ENCODE results near the gene CPN1. TPM values are rescaled to one million over a fixed set of nuclear protein-coding genes. Genes with fewer than 3 reads are reported as not detected.
A peak's percentile ranks its signal among the peaks of the same experiment; 100 is the strongest.
"Not testable (repeated sequence)": the region's sequence is repeated elsewhere in the genome, so short reads cannot be mapped to it uniquely, and the experiment has no call there.

CPN1 gene
- total RNA-seq, 1 experiment from 2014 or later = not detected

- Mint-ChIP-seq H3K4me3 (ENCODE audit: unreplicated experiment) (no peak overlapping the region), H3K4me1 (ENCODE audit: insufficient read depth, unreplicated experiment) (peaks cover 10% of the 10 kb centered on the region), H3K27me3 (ENCODE audit: insufficient read depth, unreplicated experiment) (no peaks in the 10 kb centered on the region), H3K27ac (ENCODE audit: low read depth, unreplicated experiment) (no peak overlapping the region), H3K9me3 (ENCODE audit: unreplicated experiment) (no peaks in the 10 kb centered on the region), H3K36me3 (ENCODE audit: insufficient read depth, unreplicated experiment) (no peaks in the 10 kb centered on the region)
- DNase-seq (ENCODE audit: unreplicated experiment) = no peak
- no TSS peak for BruUV-seq (replicated peaks)
- POLR2A ChIA-PET = interaction anchor here (0.7 to 23.3 kb wide), 4 partner anchors 8 to 360 kb away, joined by 3 to 547 read pairs (median 91); no protein-coding TSS in a partner anchor
- CTCF ChIA-PET = interaction anchor here (0.7 to 1.7 kb wide), 2 partner anchors 11 to 38 kb away, joined by 3 to 4 read pairs; no protein-coding TSS in a partner anchor
- intact Hi-C loops (cut with micrococcal nuclease) = no loop called here
- no peak for TF ChIP-seq CTCF (IDR thresholded peaks at IDR 0.05; ENCODE audit: unreplicated experiment)
These were observed 67.5 kb downstream of the CPN1 start for GRCh38 chr10:100014071-100014762.

GRCh38 chr10:100013621-100014020 lies 68.0 kb downstream of the CPN1 start:
- Mint-ChIP-seq H3K4me1 (ENCODE audit: insufficient read depth, unreplicated experiment) (peaks cover 10% of the 10 kb centered on the region), H3K27me3 (ENCODE audit: insufficient read depth, unreplicated experiment) (no peaks in the 10 kb centered on the region), H3K36me3 (ENCODE audit: insufficient read depth, unreplicated experiment) (no peaks in the 10 kb centered on the region), H3K4me3 (ENCODE audit: unreplicated experiment) (no peak overlapping the region), H3K9me3 (ENCODE audit: unreplicated experiment) (no peaks in the 10 kb centered on the region), H3K27ac (ENCODE audit: low read depth, unreplicated experiment) (no peak overlapping the region)
- ChIA-PET CTCF (interaction anchor here (1.7 kb wide), 1 partner anchor 37 kb away, joined by 4 read pairs; no protein-coding TSS in a partner anchor), POLR2A (interaction anchor here (0.7 to 23.3 kb wide), 5 partner anchors 9 to 360 kb away, joined by 3 to 547 read pairs (median 3); no protein-coding TSS in a partner anchor)
- BruUV-seq (replicated peaks) = no TSS peak
- intact Hi-C loops (cut with micrococcal nuclease) = no loop called here
- no peak for DNase-seq (ENCODE audit: unreplicated experiment)
- TF ChIP-seq CTCF (IDR thresholded peaks at IDR 0.05; ENCODE audit: unreplicated experiment) = no peak

- ChIA-PET POLR2A (interaction anchor here (9.7 to 23.3 kb wide), 2 partner anchors 30 to 34 kb away, joined by 179 to 547 read pairs; no protein-coding TSS in a partner anchor), CTCF (interaction anchor here (0.7 to 1.9 kb wide), 4 partner anchors 33 to 1574 kb away, joined by 3 to 7 read pairs (median 4); no protein-coding TSS in a partner anchor)
- H3K36me3 Mint-ChIP-seq (ENCODE audit: insufficient read depth, unreplicated experiment); DNase-seq (ENCODE audit: unreplicated experiment); H3K27ac Mint-ChIP-seq (ENCODE audit: low read depth, unreplicated experiment); H3K27me3 Mint-ChIP-seq (ENCODE audit: insufficient read depth, unreplicated experiment); H3K9me3 Mint-ChIP-seq (ENCODE audit: unreplicated experiment); H3K4me3 Mint-ChIP-seq (ENCODE audit: unreplicated experiment); BruUV-seq (replicated peaks): not testable (repeated sequence)
- H3K4me1 Mint-ChIP-seq (ENCODE audit: insufficient read depth, unreplicated experiment) = peaks cover 23% of the 10 kb centered on the region
- intact Hi-C loops (cut with micrococcal nuclease) = loop anchor here (2.0 kb wide), 1 partner anchor 35 kb away; no protein-coding TSS in a partner anchor
These were observed 69.8 kb downstream of the CPN1 start for GRCh38 chr10:100011906-100012305.

- peak; percentile 76 for DNase-seq (ENCODE audit: unreplicated experiment)
- intact Hi-C loops (cut with micrococcal nuclease) = loop anchor here (1.0 to 10.0 kb wide), 5 partner anchors 37 to 175 kb away; partner anchors contain the start of gene ERLIN1
- peak within 1 kb of the TSS; percentile 94 for H3K4me3 Mint-ChIP-seq (ENCODE audit: unreplicated experiment)
- H3K27ac Mint-ChIP-seq (ENCODE audit: low read depth, unreplicated experiment) = peak within 1 kb of the TSS; percentile 84
- TF ChIP-seq CTCF (IDR thresholded peaks at IDR 0.05; ENCODE audit: unreplicated experiment) = peak; percentile 32
- BruUV-seq (replicated peaks) = no TSS peak
- no peaks in the 10 kb centered on the region for H3K27me3 Mint-ChIP-seq (ENCODE audit: insufficient read depth, unreplicated experiment)
- CTCF ChIA-PET = interaction anchor here (0.5 to 7.9 kb wide), 17 partner anchors 8 to 164 kb away, joined by 3 to 92 read pairs (median 4); no protein-coding TSS in a partner anchor
- H3K9me3 Mint-ChIP-seq (ENCODE audit: unreplicated experiment) = no peaks in the 10 kb centered on the region
- H3K36me3 Mint-ChIP-seq (ENCODE audit: insufficient read depth, unreplicated experiment) = no peaks in the 10 kb centered on the region
- H3K4me1 Mint-ChIP-seq (ENCODE audit: insufficient read depth, unreplicated experiment) = peaks cover 39% of the 10 kb centered on the region
- POLR2A ChIA-PET = interaction anchor here (0.7 to 23.3 kb wide), 16 partner anchors 11 to 278 kb away, joined by 3 to 547 read pairs (median 10); partner anchors contain the start of genes COX15, CUTC and ERLIN1
These were observed 71.6 kb downstream of the CPN1 start, which contains the start of gene DNMBP for GRCh38 chr10:100009793-100010676. DNMBP (minus strand) TSS chr10:100009947; CDS start chr10:99972124, 37,823 bp downstream.
